Nephron progenitor cell (in vitro differentiated cells): ENCODE data around the gene NEUROD6.

Experiments used
- DNase-seq: peaks from one replicate; pipeline ENCODE4 v3.0.0; 2021
- H3K27ac Mint-ChIP-seq: 2 replicates; pipeline ENCODE4 v1.8.0; 2021; ENCODE audit warnings: mild to moderate bottlenecking, moderate library complexity, mixed read lengths
- H3K27me3 Mint-ChIP-seq: 2 replicates; pipeline ENCODE4 v1.8.0; 2021; ENCODE audit warnings: mild to moderate bottlenecking, low read depth, mixed read lengths; ENCODE audit not compliant: poor library complexity
- H3K36me3 Mint-ChIP-seq: 2 replicates; pipeline ENCODE4 v1.8.0; 2021; ENCODE audit warnings: low read depth, mixed read lengths
- H3K4me1 Mint-ChIP-seq: 2 replicates; pipeline ENCODE4 v1.8.0; 2021; ENCODE audit warnings: mixed read lengths
- H3K4me3 Mint-ChIP-seq: 2 replicates; pipeline ENCODE4 v1.8.0; 2021; ENCODE audit warnings: mild to moderate bottlenecking, moderate library complexity, mixed read lengths
- H3K9me3 Mint-ChIP-seq: 2 replicates; pipeline ENCODE4 v1.8.0; 2021; ENCODE audit warnings: mild to moderate bottlenecking, moderate library complexity, mixed read lengths
- TF ChIP-seq, protein P1 (sequence below): fragments of 200-600 bp; sonication (generic); IDR thresholded peaks from 2 replicates; pipeline ENCODE4 v1.5.0; 2021; ENCODE audit warnings: antibody characterized with exemption

Gene NEUROD6

GRCh38 chr7:31308652-31309051 lies 31.9 kb downstream of the NEUROD6 start:
- no peaks in the 10 kb centered on the region for H3K9me3 Mint-ChIP-seq
- DNase-seq, result no peak
- TF ChIP-seq, protein P1, sequence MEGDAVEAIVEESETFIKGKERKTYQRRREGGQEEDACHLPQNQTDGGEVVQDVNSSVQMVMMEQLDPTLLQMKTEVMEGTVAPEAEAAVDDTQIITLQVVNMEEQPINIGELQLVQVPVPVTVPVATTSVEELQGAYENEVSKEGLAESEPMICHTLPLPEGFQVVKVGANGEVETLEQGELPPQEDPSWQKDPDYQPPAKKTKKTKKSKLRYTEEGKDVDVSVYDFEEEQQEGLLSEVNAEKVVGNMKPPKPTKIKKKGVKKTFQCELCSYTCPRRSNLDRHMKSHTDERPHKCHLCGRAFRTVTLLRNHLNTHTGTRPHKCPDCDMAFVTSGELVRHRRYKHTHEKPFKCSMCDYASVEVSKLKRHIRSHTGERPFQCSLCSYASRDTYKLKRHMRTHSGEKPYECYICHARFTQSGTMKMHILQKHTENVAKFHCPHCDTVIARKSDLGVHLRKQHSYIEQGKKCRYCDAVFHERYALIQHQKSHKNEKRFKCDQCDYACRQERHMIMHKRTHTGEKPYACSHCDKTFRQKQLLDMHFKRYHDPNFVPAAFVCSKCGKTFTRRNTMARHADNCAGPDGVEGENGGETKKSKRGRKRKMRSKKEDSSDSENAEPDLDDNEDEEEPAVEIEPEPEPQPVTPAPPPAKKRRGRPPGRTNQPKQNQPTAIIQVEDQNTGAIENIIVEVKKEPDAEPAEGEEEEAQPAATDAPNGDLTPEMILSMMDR, result no peak
- no peak overlapping the region for H3K27ac Mint-ChIP-seq
- peaks cover 8% of the 10 kb centered on the region for H3K27me3 Mint-ChIP-seq
- H3K4me3 Mint-ChIP-seq, result no peak overlapping the region
- no peaks in the 10 kb centered on the region for H3K36me3 Mint-ChIP-seq
- H3K4me1 Mint-ChIP-seq, result peaks cover 13% of the 10 kb centered on the region

GRCh38 chr7:31307972-31308371 lies 32.6 kb downstream of the NEUROD6 start:
- Mint-ChIP-seq H3K27me3 (peaks cover 8% of the 10 kb centered on the region), H3K27ac (no peak overlapping the region), H3K9me3 (no peaks in the 10 kb centered on the region), H3K36me3 (no peaks in the 10 kb centered on the region), H3K4me1 (peaks cover 13% of the 10 kb centered on the region), H3K4me3 (no peak overlapping the region)
- DNase-seq, result no peak
- TF ChIP-seq, protein P1, result no peak

GRCh38 chr7:31305260-31305659 lies 35.3 kb downstream of the NEUROD6 start:
- H3K4me3 Mint-ChIP-seq, result no peak overlapping the region
- H3K27ac Mint-ChIP-seq, result no peak overlapping the region
- no peaks in the 10 kb centered on the region for H3K27me3 Mint-ChIP-seq
- H3K9me3 Mint-ChIP-seq, result no peaks in the 10 kb centered on the region
- H3K4me1 Mint-ChIP-seq, result peaks cover 16% of the 10 kb centered on the region
- DNase-seq, result no peak
- no peaks in the 10 kb centered on the region for H3K36me3 Mint-ChIP-seq
- TF ChIP-seq, protein P1, result no peak

DNA sequence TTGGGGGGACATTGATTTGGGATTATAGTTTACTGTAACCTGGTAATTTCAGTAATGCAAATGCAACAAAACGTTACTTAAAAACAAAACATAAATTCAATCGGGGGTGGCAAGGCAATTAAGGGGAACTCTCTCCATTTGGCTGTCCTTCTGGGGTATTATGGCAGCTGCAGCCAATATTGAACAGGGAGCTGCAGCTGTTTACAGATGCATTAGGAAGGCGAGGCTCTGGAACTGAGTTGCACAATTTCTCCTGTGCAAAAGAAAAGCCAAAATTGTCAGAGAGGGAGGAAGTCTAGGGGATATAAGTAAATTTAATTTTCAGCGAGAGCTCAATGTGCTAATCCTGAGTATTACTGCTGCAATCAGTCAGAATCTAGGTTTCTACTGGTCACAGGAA lies 36.1 kb downstream of the NEUROD6 start:
- no peak for DNase-seq
- H3K36me3 Mint-ChIP-seq, result no peaks in the 10 kb centered on the region
- TF ChIP-seq, protein P1, result no peak
- H3K27ac Mint-ChIP-seq, result no peak overlapping the region
- no peaks in the 10 kb centered on the region for H3K9me3 Mint-ChIP-seq
- no peak overlapping the region for H3K4me3 Mint-ChIP-seq
- H3K27me3 Mint-ChIP-seq, result no peaks in the 10 kb centered on the region
- H3K4me1 Mint-ChIP-seq, result peaks cover 12% of the 10 kb centered on the region

DNA sequence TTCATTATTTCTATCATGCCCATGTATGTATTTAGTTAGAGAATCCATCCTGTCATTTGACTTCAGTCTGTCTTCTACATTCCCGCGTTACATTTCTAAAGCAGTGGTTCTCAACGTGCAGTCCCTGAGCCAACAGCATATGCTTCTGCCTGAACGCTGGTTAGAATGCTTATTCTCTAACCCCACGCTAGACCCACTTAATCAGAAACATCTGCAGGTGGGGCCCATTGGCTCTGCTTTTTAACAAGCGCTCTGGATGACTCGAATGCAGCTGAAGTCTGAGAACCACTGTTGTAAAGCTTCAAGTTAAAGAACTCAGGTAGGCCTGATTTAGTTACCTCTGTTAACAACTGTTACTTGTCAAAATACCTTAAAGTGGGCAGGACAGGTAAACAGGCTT lies 38.2 kb downstream of the NEUROD6 start:
- no peak for DNase-seq

GRCh38 chr7:31299336-31299735 lies 41.2 kb downstream of the NEUROD6 start:
- Mint-ChIP-seq H3K4me3 (no peak overlapping the region), H3K27me3 (no peaks in the 10 kb centered on the region), H3K9me3 (no peaks in the 10 kb centered on the region), H3K27ac (no peak overlapping the region), H3K4me1 (peaks cover 6% of the 10 kb centered on the region), H3K36me3 (no peaks in the 10 kb centered on the region)
- TF ChIP-seq, protein P1, result no peak
- no peak for DNase-seq

More for the DNA sequence above, 38.2 kb downstream of the NEUROD6 start:
- H3K4me3 Mint-ChIP-seq, result no peak overlapping the region
- H3K27ac Mint-ChIP-seq, result no peak overlapping the region
- TF ChIP-seq, protein P1, result no peak
- H3K4me1 Mint-ChIP-seq, result peaks cover 12% of the 10 kb centered on the region
- no peaks in the 10 kb centered on the region for H3K9me3 Mint-ChIP-seq
- no peaks in the 10 kb centered on the region for H3K27me3 Mint-ChIP-seq
- H3K36me3 Mint-ChIP-seq, result no peaks in the 10 kb centered on the region
